Lung (tissue), 12 donors: ENCODE results near the gene COL1A2. TPM values are rescaled to one million over a fixed set of nuclear protein-coding genes. Genes with fewer than 3 reads are reported as not detected.

Experiments used
- ATAC-seq: fragments of 200-7000 bp; cut with Tn5 transposase; one replicate; pipeline ENCODE4 v1.9.1; 2020; ENCODE audit warnings: moderate number of reproducible peaks; ENCODE audit not compliant: insufficient read depth, low FRiP score
- DNase-seq, 3 donors: peaks; one replicate each; pipeline ENCODE4 v3.0.0-alpha.2; 2013 to 2017
- H3K27ac ChIP-seq, 2 donors: one replicate each; pipeline ENCODE4 v1.5.1; 2013; ENCODE audit warnings: mild to moderate bottlenecking in 2 of 2, moderate library complexity in 2 of 2, control low read depth in 1 of 2, inconsistent platforms in 1 of 2, low read depth in 1 of 2, low read length in 1 of 2
- H3K27me3 ChIP-seq, 3 donors: one replicate each; pipeline ENCODE4 v1.5.1; 2013; ENCODE audit warnings: low read length in 2 of 3; ENCODE audit not compliant: control insufficient read depth in 3 of 3, insufficient read depth in 3 of 3
- H3K36me3 ChIP-seq, 4 donors: one replicate each; pipeline ENCODE4 v1.5.1; 2013; ENCODE audit warnings: low read length in 4 of 4, mild to moderate bottlenecking in 1 of 4, moderate library complexity in 1 of 4; ENCODE audit not compliant: control insufficient read depth in 4 of 4, insufficient read depth in 4 of 4
- H3K4me1 ChIP-seq, 5 donors: one replicate each; pipeline ENCODE4 v1.5.1; 2013; ENCODE audit warnings: low read length in 5 of 5, mild to moderate bottlenecking in 2 of 5, moderate library complexity in 1 of 5; ENCODE audit not compliant: control insufficient read depth in 5 of 5, insufficient read depth in 5 of 5
- H3K4me3 ChIP-seq: one replicate; pipeline ENCODE4 v1.5.1; 2013; ENCODE audit warnings: mild to moderate bottlenecking, control low read depth, moderate library complexity
- H3K9ac ChIP-seq, 2 donors: one replicate each; pipeline ENCODE4 v1.5.1; 2013; ENCODE audit warnings: low read length in 2 of 2, control low read depth in 1 of 2; ENCODE audit not compliant: insufficient read depth in 1 of 2
- H3K9me3 ChIP-seq, 4 donors: one replicate each; pipeline ENCODE4 v1.5.1; 2013; ENCODE audit warnings: low read length in 3 of 4, mild to moderate bottlenecking in 1 of 4, moderate library complexity in 1 of 4; ENCODE audit not compliant: control insufficient read depth in 4 of 4, insufficient read depth in 3 of 4
- WGBS, 2 donors: extraction: QIAGEN DNeasy Blood & Tissue Kit; methylation state at CpG; one replicate each; pipeline ENCODE4 v1.1.7; 2013; 5-methylcytosine and 5-hydroxymethylcytosine counted together
- polyA plus RNA-seq, 2 donors: library from polyadenylated mRNA; stranded (reverse); fragments of 200-250 nt; gene quantifications; one replicate each; pipeline ENCODE4 v1.2.1, GENCODE V29; 2013
- total RNA-seq, 2 donors: library from RNA; depleted of rRNA in 1 of 2; stranded (reverse); fragments of >200 nt in 1 of 2; gene quantifications; one replicate each; pipeline ENCODE4 v1.2.1, GENCODE V29; 2014 to 2021
- TF ChIP-seq, protein P1 (sequence below): IDR thresholded peaks from 2 replicates; pipeline ENCODE4 v1.5.1; 2012; ENCODE audit warnings: mild to moderate bottlenecking; ENCODE audit errors: control extremely low read depth, extremely low read depth
- donor health status: control.
- donor health status: control.
- donor health status: Bipolar disorder and iron deficiency.
- donor health status: healthy.
- donor health status: DM: yes; HTN: yes; CAD: no.

Gene COL1A2
- total and polyA plus RNA-seq, 4 donors, result 66.3 to 1,768 (median 336) TPM

DNA sequence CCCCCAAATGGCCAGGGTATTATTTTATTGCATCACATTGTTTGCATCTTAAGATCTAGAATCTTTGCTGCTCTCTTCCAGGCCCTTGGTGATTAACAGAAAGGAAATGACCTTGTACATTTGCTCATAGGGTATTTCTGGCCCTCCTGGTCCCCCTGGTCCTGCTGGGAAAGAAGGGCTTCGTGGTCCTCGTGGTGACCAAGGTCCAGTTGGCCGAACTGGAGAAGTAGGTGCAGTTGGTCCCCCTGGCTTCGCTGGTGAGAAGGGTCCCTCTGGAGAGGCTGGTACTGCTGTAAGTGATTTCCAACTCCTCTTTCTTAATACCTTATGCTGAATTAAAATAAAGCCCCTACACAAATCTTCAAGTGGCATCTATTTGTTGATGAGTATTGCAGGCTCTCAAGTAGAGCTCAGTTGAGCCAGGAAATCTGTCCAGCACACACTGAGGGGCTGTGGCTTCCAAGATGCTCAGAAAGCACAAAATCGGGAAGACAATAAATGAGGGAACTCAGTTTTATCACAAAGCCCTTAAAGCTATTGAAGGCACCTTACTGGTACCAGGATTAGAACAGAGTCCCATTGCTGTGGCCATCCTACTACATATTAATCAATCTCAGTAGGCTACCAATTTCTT, 28.2 kb downstream of the COL1A2 start:
- H3K9me3 ChIP-seq, result no peaks in the 10 kb centered on the region
- ATAC-seq, result no peak
- WGBS, 2 donors, result 81 to 96% methylated on average over 5 of the region's 5 CpGs
- H3K27ac ChIP-seq, result no peak overlapping the region
- H3K4me1 ChIP-seq, result no peaks in the 10 kb centered on the region
- TF ChIP-seq, protein P1, sequence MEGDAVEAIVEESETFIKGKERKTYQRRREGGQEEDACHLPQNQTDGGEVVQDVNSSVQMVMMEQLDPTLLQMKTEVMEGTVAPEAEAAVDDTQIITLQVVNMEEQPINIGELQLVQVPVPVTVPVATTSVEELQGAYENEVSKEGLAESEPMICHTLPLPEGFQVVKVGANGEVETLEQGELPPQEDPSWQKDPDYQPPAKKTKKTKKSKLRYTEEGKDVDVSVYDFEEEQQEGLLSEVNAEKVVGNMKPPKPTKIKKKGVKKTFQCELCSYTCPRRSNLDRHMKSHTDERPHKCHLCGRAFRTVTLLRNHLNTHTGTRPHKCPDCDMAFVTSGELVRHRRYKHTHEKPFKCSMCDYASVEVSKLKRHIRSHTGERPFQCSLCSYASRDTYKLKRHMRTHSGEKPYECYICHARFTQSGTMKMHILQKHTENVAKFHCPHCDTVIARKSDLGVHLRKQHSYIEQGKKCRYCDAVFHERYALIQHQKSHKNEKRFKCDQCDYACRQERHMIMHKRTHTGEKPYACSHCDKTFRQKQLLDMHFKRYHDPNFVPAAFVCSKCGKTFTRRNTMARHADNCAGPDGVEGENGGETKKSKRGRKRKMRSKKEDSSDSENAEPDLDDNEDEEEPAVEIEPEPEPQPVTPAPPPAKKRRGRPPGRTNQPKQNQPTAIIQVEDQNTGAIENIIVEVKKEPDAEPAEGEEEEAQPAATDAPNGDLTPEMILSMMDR, result no peak
- no peaks in the 10 kb centered on the region for H3K27me3 ChIP-seq
- no peak overlapping the region for H3K4me3 ChIP-seq
- DNase-seq, result no peak
- peaks cover 0 to 88% (median 43%) of the 10 kb centered on the region in 4 donors for H3K36me3 ChIP-seq
- H3K9ac ChIP-seq, result no peak overlapping the region

DNA sequence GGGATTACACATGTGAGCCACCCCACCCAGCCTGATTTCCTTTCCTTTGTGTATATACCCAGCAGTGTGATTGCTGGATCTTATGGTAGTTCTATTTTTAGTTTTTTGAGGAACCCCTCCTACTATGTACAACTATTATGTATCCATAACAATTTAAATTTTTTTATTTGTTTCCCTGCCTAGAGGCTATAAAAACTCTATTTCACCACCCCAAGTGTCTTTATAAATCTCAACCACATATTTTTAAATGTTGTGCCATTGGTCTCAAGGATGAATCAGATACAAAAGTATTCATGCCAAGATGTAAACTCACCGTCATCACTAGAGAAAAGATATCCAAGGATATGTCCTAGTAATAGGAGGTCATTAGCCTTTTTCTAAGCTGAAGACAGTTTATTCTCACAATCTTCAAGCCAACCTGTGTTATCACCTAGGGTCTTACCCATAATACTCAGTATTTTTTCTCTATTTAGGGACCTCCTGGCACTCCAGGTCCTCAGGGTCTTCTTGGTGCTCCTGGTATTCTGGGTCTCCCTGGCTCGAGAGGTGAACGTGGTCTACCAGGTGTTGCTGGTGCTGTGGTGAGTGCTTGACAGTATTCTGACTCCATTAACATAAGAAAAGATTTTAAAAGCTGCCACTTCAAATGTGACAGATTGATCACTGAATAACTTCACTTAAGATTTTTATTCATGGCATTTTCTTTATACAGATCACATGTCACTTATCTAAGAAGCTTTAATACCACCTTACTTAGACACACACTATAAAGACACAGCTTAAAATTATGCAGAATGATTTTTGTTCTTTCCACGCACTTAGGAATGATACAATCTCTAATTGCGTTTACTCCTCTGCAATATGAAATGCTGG, 29.4 kb downstream of the COL1A2 start:
- WGBS, 2 donors, result 86 to 87% methylated on average over 5 of the region's 5 CpGs
- Histone ChIP-seq H3K36me3 (peaks cover 0 to 90% (median 42%) of the 10 kb centered on the region in 4 donors), H3K9ac (no peak overlapping the region), H3K27me3 (no peaks in the 10 kb centered on the region), H3K27ac (no peak overlapping the region), H3K9me3 (no peaks in the 10 kb centered on the region), H3K4me3 (no peak overlapping the region), H3K4me1 (no peaks in the 10 kb centered on the region)
- ATAC-seq (no peak), DNase-seq (no peak)
- TF ChIP-seq, protein P1, result no peak

DNA sequence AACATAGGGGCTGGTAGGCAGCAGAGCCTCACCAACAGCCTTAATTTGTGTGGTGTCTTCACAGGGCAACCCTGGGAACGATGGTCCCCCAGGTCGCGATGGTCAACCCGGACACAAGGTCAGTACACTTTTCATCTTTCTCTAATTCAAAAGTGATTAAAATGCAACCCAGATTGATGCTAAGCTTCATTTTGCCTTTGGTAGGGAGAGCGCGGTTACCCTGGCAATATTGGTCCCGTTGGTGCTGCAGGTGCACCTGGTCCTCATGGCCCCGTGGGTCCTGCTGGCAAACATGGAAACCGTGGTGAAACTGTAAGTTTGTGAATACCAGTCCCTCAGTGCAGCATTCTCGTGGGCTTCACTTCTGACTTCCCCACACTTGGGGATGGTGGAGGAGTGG, 30.9 kb downstream of the COL1A2 start:
- H3K27ac ChIP-seq, result no peak overlapping the region
- H3K4me3 ChIP-seq, result no peak overlapping the region
- TF ChIP-seq, protein P1, result no peak
- no peaks in the 10 kb centered on the region for H3K9me3 ChIP-seq
- DNase-seq, result no peak
- peaks cover 0 to 83% (median 36%) of the 10 kb centered on the region in 4 donors for H3K36me3 ChIP-seq
- ATAC-seq, result no peak
- no peak overlapping the region for H3K9ac ChIP-seq
- H3K4me1 ChIP-seq, result no peaks in the 10 kb centered on the region
- 88 to 91% methylated on average over 10 of the region's 10 CpGs for WGBS, 2 donors
- H3K27me3 ChIP-seq, result no peaks in the 10 kb centered on the region
